GM12891 (cell line): ENCODE measurements around the gene GRK6.

Experiments
- DNase-seq: peaks from one replicate; pipeline ENCODE4 v3.0.0; 2011; ENCODE audit warnings: low spot score; ENCODE audit not compliant: insufficient read length
- FAIRE-seq: peaks from 2 replicates; lab custom pipeline; 2011; peaks lifted over from hg19 to GRCh38; lab: Jason Lieb, UNC
- PAX5 ChIP-seq: IDR thresholded peaks from 2 replicates; pipeline ENCODE4 v1.6.1; 2011; ENCODE audit warnings: low read length, moderate library complexity, mild to moderate bottlenecking; ENCODE audit not compliant: insufficient read depth, severe bottlenecking
- POLR2A ChIP-seq: IDR thresholded peaks from 2 replicates; pipeline ENCODE4 v1.6.1; 2011; ENCODE audit warnings: low read depth, low read length, control low read depth
- POLR2AphosphoS5 ChIP-seq: IDR thresholded peaks from 2 replicates; pipeline ENCODE4 v1.6.1; 2011; ENCODE audit warnings: low read depth, low read length, control low read depth
- POU2F2 ChIP-seq: IDR thresholded peaks from 2 replicates; pipeline ENCODE4 v1.6.1; 2011; ENCODE audit warnings: low read depth, mild to moderate bottlenecking, control low read depth, low read length, moderate library complexity
- SPI1 ChIP-seq: IDR thresholded peaks from 2 replicates; pipeline ENCODE4 v1.6.1; 2011; ENCODE audit warnings: low read depth, low read length, control low read depth
- TAF1 ChIP-seq: IDR thresholded peaks from 2 replicates; pipeline ENCODE4 v1.6.1; 2011; ENCODE audit warnings: low read depth, low read length, control low read depth

GRK6 gene

DNA sequence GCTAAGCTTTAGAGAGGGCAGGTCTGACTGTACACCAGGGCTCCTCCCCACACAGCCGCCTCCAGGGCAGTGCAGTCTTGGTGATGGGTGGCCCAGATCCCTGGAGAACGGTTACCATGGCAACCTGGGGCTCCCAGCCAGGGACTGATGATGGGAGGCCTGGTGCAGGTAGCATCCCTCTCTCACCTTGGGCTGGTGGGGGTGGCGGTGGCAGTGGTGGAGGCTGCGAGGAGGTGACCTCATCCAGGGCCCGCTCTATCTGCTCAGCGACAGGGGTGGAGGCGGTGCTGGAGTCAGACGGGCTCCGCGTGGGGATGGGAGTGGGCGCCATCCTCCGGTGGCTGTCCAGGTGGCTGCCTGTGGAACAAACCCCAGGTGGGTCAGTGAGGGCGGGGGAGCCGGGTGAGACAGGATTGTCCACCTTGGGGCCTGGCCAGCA lies 32.5 kb downstream of the GRK6 start:
- DNase-seq (no peak), FAIRE-seq (no peak)
- no peak for TF ChIP-seq PAX5
- TF ChIP-seq SPI1 = no peak

DNA sequence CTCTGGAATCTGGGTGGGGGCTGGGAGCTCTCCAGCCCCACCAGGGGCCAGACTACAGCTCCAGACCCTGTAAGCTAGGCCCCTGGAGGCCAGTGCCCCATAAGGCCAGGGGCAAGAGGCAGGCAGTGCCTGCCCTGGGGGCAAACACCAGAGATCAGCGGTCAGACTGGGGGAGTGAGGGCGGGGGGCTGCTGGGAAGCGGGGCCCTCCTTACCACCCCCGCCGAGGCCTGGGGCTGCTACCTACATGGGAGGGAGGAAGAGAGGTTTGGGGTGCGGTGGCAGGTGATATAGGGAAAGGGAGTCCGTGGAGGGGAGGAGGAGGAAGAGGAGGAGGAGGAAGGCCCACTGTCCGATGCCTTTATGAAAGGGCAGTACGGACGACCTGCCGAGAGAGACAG lies 32.9 kb downstream of the GRK6 start:
- no peak for TF ChIP-seq TAF1
- TF ChIP-seq POLR2AphosphoS5 = no peak
- no peak for TF ChIP-seq POU2F2
- TF ChIP-seq PAX5 = no peak
- no peak for TF ChIP-seq SPI1
- TF ChIP-seq POLR2A = no peak
- FAIRE-seq = no peak
- no peak for DNase-seq

DNA sequence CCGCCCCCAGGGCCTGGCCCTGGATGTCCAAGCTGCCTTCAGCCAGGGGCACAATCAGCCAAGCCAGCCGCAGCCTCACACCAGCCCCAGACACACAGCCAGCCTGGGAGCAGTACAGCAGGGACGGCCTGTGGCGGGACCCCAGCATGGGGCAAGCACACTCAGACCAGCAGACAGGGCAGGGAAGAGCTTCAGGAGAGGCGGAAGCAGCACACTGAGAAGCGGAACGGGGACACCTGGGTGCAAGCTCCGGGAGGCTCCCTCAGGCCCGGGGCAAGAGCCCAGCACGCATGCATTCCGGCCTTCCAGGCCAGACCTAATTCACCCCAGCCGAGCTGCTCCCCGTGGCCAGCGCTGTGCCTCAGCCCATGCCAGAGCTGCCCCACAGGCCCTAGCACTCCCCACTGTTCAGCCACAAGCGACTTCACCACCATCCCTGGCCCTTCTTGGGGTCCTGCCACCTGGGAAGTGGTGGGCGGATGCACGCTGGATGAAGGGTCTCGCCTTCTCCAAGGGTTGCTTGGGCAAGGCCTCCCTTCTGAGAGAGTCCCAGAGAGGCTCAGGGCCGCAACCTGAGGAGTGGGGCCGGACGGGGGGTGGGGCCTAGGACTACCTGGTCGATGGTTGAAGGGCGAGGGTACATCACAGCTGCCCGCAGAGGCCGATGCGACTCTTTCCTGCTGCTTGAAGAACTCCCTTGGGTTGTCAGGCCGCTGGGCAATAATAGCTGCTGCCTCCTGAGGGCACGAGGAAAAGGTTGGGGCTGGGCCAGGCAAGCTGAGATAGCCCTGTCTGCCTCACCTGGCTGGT lies 33.5 kb downstream of the GRK6 start:
- FAIRE-seq (no peak), DNase-seq (no peak)
- TF ChIP-seq SPI1 = no peak
- TF ChIP-seq POLR2AphosphoS5 = peak; percentile 54; the same call in 1 of the 2 replicates

DNA sequence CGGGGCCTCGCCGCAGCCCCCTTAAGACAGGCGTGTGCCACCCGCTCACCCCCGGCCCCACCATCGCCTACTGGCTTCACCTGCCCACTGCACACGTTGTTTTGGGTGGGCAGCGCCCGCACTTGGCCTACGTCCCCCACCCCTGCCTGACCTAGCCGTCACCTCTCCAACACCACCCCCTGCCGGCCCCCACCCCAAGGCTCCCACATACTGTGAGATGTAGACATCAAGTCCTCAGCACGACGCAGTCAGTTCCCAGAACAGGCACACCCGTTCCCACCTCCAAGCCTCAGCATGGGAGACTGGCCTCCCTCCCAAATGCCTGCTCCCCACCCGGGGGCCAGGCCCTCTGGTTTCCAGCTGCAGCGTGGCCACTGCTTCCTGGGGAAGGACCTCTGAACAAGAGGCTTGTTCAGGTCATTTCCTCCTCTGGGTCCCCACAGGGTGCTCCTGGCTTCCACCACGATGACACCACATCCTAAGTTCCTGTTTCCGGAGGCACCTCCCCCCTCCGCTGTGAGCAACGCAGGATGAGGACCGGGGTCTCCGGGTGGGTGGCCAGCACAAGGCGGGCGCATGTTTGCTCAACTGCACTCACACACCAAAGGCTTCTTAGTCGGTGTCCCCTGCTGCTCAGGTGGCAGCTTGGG lies 35.7 kb downstream of the GRK6 start:
- TF ChIP-seq POLR2A (no peak), PAX5 (no peak), TAF1 (no peak), SPI1 (no peak), POLR2AphosphoS5 (no peak), POU2F2 (no peak)
- FAIRE-seq (no peak), DNase-seq (no peak)

DNA sequence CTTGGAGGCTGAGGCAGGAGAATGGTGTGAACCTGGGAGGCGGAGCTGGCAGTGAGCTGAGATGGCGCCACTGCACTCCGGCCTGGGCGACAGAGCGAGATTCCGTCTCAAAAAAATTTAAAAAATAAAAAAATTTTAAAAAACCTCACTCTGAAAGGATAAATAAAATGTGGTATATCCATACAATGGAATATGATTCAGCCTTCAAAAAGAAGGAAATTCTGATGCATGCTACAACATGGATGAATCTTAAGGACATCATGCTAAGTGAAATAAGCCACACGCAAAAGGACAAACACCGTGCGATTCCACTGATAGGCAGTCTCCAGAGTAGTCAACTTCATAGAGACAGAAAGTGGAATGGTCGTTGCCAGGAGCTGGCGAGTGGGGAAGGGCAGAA lies 38.6 kb downstream of the GRK6 start:
- peak; percentile 23 for FAIRE-seq
- no peak for DNase-seq
- no peak for TF ChIP-seq POU2F2
- no peak for TF ChIP-seq TAF1
- no peak for TF ChIP-seq POLR2A
- TF ChIP-seq POLR2AphosphoS5 = no peak
- no peak for TF ChIP-seq SPI1
- no peak for TF ChIP-seq PAX5

DNA sequence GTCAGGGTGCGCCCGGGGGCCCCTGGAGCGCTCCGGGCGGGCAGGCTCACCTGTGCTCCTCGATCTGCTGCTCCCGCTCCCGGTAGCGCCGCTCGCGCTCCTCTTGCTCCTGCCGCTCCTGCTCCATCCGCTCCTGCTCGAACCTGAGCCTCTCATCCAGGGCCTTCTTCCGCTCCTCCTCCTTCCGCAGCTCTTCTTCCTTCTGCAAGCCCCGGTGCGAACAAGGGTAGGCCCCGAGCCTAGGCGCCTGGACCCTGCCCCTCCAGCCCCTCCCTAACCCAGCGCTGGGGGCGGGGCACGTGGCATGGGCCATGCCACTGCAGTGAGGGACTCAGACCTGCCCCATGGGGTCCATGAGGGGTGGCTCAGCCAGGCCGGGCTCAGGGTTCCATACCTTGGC lies 40.4 kb downstream of the GRK6 start:
- TF ChIP-seq POU2F2 = no peak
- no peak for TF ChIP-seq POLR2A
- no peak for TF ChIP-seq POLR2AphosphoS5
- TF ChIP-seq PAX5 = no peak
- no peak for DNase-seq
- no peak for FAIRE-seq

DNA sequence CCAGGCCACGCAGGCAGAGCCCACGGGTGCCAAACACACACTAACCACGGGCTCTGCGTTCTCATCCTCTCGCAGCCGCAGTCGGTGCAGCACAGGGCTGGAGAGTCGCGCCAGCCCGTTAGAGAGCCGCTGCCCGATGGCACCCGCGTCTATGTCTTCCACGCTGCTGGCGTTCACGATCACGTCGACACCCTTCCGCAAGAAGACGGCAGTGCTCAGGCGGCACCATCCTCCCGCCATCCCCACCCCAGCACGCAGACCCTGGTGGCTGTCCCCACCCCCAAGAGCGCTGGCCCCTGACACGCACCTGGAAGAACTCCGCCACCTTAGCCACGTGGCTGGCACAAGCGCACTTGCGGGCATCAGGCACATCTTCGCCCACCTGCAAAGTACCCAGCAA lies 41.0 kb downstream of the GRK6 start:
- no peak for TF ChIP-seq POLR2A
- no peak for TF ChIP-seq SPI1
- TF ChIP-seq PAX5 = no peak
- no peak for TF ChIP-seq POU2F2
- TF ChIP-seq TAF1 = no peak
- no peak for DNase-seq
- FAIRE-seq = no peak

DNA sequence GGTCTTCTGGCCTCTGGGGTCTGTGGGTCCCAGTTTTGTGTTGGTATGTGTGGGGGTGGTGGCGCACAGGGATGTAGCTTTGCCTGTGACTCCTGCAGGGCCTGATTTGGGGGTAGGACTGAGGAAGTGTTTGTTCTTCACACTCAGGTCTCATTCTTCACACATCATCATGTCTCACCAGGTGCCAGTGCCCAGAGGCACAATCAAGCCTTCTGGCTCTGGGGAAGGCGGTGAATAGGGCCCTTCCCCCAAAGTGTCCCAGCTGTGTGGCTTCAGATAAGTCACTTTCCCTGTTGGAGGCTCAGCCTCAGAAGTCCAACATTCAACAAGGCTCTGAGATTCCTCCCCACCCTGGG lies 41.8 kb downstream of the GRK6 start:
- DNase-seq (no peak), FAIRE-seq (no peak)
- no peak for TF ChIP-seq POU2F2
- TF ChIP-seq TAF1 = no peak
- TF ChIP-seq POLR2A = no peak
- TF ChIP-seq POLR2AphosphoS5 = no peak
- TF ChIP-seq PAX5 = no peak
- no peak for TF ChIP-seq SPI1

DNA sequence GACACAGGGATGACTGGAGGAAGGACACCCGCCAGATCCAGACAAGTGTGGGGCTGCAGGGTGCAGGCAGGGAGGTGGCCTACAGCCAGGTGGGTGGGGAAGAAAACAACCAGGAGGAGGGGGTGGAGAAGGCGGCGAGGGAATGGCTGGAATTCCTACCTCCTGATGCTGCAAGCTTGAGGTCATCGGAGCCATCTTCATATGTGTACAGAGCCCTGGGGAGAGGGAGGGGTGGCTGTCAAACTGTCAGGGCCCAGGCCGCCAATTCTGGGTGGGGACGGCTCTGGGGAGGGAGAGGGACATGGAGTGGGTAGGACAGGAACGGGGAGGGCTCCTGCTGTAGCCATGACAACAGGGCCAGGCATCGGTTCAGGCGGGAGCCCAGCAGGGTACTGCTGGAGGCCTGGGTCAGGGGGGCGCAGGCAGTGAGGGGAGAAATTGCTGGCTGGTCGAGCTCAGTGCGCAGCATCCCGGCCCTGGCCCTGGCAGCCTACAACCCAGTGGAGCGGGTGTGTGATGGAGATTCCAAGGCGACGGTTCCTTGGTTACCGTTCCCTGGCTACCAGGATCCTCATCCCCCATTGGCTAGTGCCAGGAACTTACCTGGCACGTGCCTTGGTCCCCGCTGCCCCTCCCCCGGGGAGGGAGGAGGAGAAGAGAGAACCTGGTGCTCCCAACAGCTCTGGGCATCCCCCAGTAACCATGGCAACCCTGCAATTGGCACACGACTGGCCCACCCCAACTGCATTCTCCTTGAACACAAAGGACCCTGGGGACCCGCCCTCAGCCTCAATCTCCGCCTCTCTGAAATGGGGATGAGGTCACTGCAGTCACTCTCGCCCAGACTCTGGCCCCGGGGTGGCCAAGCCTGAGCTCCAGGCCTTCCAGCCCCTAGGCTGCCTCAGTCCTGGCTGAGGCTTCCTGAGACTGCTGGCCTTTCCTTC lies 42.5 kb downstream of the GRK6 start:
- DNase-seq (no peak), FAIRE-seq (no peak)
- TF ChIP-seq SPI1 (no peak), POU2F2 (no peak), PAX5 (no peak), POLR2AphosphoS5 (no peak), TAF1 (no peak), POLR2A (no peak)
